GM23338 (cell line): ENCODE data around the gene ANKFY1.

Experiments used
- CREB1 ChIP-seq: fragments of 250-450 bp; sonication (Bioruptor Pico); IDR thresholded peaks from 2 replicates; pipeline ENCODE4 v1.5.0; 2020; ENCODE audit warnings: low read depth, mild to moderate bottlenecking, moderate library complexity
- EZH2 ChIP-seq: fragments of 200-600 bp; sonication (generic); IDR thresholded peaks from one replicate; pipeline ENCODE4 v1.8.0; 2017; ENCODE audit warnings: antibody characterized with exemption, mild to moderate bottlenecking, low read depth; ENCODE audit not compliant: unreplicated experiment
- EZH2phosphoT487 ChIP-seq: fragments of 200-600 bp; sonication (generic); IDR thresholded peaks from one replicate; pipeline ENCODE4 v1.8.1; 2018; ENCODE audit warnings: antibody characterized with exemption; ENCODE audit not compliant: unreplicated experiment
- JUNB ChIP-seq: IDR thresholded peaks from one replicate; pipeline ENCODE4 v1.6.1; 2016; ENCODE audit warnings: antibody characterized with exemption; ENCODE audit not compliant: unreplicated experiment
- POLR2AphosphoS5 ChIP-seq: IDR thresholded peaks from 2 replicates; pipeline ENCODE4 v1.6.1; 2016; ENCODE audit warnings: antibody characterized with exemption, low read depth
- STAT1 ChIP-seq: IDR thresholded peaks from one replicate; pipeline ENCODE4 v1.6.1; 2016; ENCODE audit warnings: antibody characterized with exemption; ENCODE audit not compliant: unreplicated experiment
- ZNF114 ChIP-seq: fragments of 250-450 bp; sonication (Bioruptor Pico); IDR thresholded peaks from 2 replicates; pipeline ENCODE4 v1.5.0; 2020; ENCODE audit warnings: mild to moderate bottlenecking, moderate library complexity
- TF ChIP-seq, protein P1 (sequence below), 2 experiments: fragments of 200-600 bp in 1 of 2; sonication (generic) in 1 of 2; conservative IDR thresholded peaks; 2 replicates each; pipeline versions ENCODE4 v1.5.1 to v1.6.1; 2016 to 2017; ENCODE audit warnings: antibody characterized with exemption in 2 of 2, low read depth in 2 of 2, mild to moderate bottlenecking in 2 of 2, moderate library complexity in 1 of 2
- TF ChIP-seq, protein P2 (sequence below): IDR thresholded peaks from one replicate; pipeline ENCODE4 v1.6.1; 2018; ENCODE audit warnings: antibody characterized with exemption; ENCODE audit not compliant: unreplicated experiment
- TF ChIP-seq, protein P3 (sequence below): fragments of 250-450 bp; sonication (Bioruptor Pico); IDR thresholded peaks from 2 replicates; pipeline ENCODE4 v1.5.0; 2020; ENCODE audit warnings: mild to moderate bottlenecking, moderate library complexity

DNA sequence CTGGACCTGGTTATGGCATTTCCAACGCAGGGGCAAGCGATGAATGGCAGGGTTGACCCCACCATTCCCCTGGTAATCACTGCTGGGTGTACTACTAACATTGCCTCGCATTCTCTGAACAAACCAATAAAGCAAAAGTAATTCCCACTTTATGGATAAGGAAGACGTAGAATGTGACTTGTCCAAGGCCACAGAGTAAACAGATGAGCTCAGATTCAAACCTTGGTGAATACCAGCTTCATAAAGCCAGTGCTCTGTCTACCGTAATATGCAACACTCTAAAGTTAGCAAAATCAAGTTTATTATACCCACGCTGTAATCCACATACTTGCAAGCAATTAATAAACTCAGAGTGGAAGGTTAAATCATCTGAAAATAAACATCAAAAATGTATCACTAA lies 59.6 kb downstream of the ANKFY1 start:
- TF ChIP-seq, protein P1, sequence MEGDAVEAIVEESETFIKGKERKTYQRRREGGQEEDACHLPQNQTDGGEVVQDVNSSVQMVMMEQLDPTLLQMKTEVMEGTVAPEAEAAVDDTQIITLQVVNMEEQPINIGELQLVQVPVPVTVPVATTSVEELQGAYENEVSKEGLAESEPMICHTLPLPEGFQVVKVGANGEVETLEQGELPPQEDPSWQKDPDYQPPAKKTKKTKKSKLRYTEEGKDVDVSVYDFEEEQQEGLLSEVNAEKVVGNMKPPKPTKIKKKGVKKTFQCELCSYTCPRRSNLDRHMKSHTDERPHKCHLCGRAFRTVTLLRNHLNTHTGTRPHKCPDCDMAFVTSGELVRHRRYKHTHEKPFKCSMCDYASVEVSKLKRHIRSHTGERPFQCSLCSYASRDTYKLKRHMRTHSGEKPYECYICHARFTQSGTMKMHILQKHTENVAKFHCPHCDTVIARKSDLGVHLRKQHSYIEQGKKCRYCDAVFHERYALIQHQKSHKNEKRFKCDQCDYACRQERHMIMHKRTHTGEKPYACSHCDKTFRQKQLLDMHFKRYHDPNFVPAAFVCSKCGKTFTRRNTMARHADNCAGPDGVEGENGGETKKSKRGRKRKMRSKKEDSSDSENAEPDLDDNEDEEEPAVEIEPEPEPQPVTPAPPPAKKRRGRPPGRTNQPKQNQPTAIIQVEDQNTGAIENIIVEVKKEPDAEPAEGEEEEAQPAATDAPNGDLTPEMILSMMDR (conservative IDR thresholded peaks at IDR 0.05; ENCODE audit: low read depth in 2 of 2): no peak
- TF ChIP-seq EZH2phosphoT487 (no peak), POLR2AphosphoS5 (no peak), EZH2 (no peak), JUNB (no peak), CREB1 (CRISPR knock-in tag) (no peak), ZNF114 (no peak), STAT1 (no peak)
- TF ChIP-seq, protein P2, sequence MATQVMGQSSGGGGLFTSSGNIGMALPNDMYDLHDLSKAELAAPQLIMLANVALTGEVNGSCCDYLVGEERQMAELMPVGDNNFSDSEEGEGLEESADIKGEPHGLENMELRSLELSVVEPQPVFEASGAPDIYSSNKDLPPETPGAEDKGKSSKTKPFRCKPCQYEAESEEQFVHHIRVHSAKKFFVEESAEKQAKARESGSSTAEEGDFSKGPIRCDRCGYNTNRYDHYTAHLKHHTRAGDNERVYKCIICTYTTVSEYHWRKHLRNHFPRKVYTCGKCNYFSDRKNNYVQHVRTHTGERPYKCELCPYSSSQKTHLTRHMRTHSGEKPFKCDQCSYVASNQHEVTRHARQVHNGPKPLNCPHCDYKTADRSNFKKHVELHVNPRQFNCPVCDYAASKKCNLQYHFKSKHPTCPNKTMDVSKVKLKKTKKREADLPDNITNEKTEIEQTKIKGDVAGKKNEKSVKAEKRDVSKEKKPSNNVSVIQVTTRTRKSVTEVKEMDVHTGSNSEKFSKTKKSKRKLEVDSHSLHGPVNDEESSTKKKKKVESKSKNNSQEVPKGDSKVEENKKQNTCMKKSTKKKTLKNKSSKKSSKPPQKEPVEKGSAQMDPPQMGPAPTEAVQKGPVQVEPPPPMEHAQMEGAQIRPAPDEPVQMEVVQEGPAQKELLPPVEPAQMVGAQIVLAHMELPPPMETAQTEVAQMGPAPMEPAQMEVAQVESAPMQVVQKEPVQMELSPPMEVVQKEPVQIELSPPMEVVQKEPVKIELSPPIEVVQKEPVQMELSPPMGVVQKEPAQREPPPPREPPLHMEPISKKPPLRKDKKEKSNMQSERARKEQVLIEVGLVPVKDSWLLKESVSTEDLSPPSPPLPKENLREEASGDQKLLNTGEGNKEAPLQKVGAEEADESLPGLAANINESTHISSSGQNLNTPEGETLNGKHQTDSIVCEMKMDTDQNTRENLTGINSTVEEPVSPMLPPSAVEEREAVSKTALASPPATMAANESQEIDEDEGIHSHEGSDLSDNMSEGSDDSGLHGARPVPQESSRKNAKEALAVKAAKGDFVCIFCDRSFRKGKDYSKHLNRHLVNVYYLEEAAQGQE: no peak
- TF ChIP-seq, protein P3, sequence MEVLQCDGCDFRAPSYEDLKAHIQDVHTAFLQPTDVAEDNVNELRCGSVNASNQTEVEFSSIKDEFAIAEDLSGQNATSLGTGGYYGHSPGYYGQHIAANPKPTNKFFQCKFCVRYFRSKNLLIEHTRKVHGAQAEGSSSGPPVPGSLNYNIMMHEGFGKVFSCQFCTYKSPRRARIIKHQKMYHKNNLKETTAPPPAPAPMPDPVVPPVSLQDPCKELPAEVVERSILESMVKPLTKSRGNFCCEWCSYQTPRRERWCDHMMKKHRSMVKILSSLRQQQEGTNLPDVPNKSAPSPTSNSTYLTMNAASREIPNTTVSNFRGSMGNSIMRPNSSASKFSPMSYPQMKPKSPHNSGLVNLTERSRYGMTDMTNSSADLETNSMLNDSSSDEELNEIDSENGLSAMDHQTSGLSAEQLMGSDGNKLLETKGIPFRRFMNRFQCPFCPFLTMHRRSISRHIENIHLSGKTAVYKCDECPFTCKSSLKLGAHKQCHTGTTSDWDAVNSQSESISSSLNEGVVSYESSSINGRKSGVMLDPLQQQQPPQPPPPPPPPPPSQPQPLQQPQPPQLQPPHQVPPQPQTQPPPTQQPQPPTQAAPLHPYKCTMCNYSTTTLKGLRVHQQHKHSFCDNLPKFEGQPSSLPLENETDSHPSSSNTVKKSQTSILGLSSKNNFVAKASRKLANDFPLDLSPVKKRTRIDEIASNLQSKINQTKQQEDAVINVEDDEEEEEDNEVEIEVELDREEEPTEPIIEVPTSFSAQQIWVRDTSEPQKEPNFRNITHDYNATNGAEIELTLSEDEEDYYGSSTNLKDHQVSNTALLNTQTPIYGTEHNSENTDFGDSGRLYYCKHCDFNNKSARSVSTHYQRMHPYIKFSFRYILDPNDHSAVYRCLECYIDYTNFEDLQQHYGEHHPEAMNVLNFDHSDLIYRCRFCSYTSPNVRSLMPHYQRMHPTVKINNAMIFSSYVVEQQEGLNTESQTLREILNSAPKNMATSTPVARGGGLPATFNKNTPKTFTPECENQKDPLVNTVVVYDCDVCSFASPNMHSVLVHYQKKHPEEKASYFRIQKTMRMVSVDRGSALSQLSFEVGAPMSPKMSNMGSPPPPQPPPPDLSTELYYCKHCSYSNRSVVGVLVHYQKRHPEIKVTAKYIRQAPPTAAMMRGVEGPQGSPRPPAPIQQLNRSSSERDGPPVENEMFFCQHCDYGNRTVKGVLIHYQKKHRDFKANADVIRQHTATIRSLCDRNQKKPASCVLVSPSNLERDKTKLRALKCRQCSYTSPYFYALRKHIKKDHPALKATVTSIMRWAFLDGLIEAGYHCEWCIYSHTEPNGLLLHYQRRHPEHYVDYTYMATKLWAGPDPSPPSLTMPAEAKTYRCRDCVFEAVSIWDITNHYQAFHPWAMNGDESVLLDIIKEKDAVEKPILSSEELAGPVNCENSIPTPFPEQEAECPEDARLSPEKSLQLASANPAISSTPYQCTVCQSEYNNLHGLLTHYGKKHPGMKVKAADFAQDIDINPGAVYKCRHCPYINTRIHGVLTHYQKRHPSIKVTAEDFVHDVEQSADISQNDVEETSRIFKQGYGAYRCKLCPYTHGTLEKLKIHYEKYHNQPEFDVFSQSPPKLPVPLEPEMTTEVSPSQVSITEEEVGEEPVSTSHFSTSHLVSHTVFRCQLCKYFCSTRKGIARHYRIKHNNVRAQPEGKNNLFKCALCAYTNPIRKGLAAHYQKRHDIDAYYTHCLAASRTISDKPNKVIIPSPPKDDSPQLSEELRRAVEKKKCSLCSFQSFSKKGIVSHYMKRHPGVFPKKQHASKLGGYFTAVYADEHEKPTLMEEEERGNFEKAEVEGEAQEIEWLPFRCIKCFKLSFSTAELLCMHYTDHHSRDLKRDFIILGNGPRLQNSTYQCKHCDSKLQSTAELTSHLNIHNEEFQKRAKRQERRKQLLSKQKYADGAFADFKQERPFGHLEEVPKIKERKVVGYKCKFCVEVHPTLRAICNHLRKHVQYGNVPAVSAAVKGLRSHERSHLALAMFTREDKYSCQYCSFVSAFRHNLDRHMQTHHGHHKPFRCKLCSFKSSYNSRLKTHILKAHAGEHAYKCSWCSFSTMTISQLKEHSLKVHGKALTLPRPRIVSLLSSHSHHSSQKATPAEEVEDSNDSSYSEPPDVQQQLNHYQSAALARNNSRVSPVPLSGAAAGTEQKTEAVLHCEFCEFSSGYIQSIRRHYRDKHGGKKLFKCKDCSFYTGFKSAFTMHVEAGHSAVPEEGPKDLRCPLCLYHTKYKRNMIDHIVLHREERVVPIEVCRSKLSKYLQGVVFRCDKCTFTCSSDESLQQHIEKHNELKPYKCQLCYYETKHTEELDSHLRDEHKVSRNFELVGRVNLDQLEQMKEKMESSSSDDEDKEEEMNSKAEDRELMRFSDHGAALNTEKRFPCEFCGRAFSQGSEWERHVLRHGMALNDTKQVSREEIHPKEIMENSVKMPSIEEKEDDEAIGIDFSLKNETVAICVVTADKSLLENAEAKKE (CRISPR knock-in tag): no peak
